ENCODE data around the gene DCLK1.

DCLK1 gene

DNA sequence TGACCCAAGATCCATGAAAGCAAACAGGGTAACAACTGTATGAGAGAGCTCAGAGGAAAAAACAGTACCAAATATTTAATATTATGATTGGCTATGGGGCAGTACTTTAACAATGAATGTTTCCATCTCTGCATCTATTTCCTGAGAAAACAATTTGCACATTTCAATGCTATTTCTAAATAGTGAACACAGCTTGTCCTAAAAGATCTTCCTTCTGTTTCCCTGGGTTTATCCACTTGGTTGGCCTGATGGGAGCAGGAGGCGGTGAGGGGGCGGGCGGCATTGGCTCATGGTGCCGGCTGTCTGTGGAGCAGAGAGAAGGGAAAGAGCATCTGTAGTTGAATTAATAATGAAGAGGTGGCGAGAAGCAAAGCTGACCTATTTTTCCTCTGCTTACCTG, 291.4 kb downstream of the DCLK1 start:
- Histone ChIP-seq H3K4me3 (replicated peaks; ENCODE audit: low read depth, low read length) (no peak overlapping the region), H3K36me3 (ENCODE audit: control insufficient read depth, insufficient read depth, low read length) (no peaks in the 10 kb centered on the region), H3K27me3 (replicated peaks; ENCODE audit: control insufficient read depth, insufficient read depth, low read length) (no peaks in the 10 kb centered on the region)
- no peak for DNase-seq (ENCODE audit: extremely low read depth, insufficient read length)
- TF ChIP-seq, protein P1, sequence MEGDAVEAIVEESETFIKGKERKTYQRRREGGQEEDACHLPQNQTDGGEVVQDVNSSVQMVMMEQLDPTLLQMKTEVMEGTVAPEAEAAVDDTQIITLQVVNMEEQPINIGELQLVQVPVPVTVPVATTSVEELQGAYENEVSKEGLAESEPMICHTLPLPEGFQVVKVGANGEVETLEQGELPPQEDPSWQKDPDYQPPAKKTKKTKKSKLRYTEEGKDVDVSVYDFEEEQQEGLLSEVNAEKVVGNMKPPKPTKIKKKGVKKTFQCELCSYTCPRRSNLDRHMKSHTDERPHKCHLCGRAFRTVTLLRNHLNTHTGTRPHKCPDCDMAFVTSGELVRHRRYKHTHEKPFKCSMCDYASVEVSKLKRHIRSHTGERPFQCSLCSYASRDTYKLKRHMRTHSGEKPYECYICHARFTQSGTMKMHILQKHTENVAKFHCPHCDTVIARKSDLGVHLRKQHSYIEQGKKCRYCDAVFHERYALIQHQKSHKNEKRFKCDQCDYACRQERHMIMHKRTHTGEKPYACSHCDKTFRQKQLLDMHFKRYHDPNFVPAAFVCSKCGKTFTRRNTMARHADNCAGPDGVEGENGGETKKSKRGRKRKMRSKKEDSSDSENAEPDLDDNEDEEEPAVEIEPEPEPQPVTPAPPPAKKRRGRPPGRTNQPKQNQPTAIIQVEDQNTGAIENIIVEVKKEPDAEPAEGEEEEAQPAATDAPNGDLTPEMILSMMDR (IDR thresholded peaks at IDR 0.05; ENCODE audit: insufficient read depth, low read length, poor library complexity, severe bottlenecking): no peak

- no peak overlapping the region for H3K4me3 ChIP-seq (replicated peaks; ENCODE audit: low read depth, low read length)
- TF ChIP-seq, protein P1 (IDR thresholded peaks at IDR 0.05; ENCODE audit: insufficient read depth, low read length, poor library complexity, severe bottlenecking): no peak
- no peak for DNase-seq (ENCODE audit: extremely low read depth, insufficient read length)
- no peaks in the 10 kb centered on the region for H3K27me3 ChIP-seq (replicated peaks; ENCODE audit: control insufficient read depth, insufficient read depth, low read length)
- no peaks in the 10 kb centered on the region for H3K36me3 ChIP-seq (ENCODE audit: control insufficient read depth, insufficient read depth, low read length)
Measured at GRCh38 chr13:35838356-35838755, 292.8 kb downstream of the DCLK1 start.

GRCh38 chr13:35836446-35836845, 294.7 kb downstream of the DCLK1 start:
- no peaks in the 10 kb centered on the region for H3K36me3 ChIP-seq (ENCODE audit: control insufficient read depth, insufficient read depth, low read length)
- no peaks in the 10 kb centered on the region for H3K27me3 ChIP-seq (replicated peaks; ENCODE audit: control insufficient read depth, insufficient read depth, low read length)
- TF ChIP-seq, protein P1 (IDR thresholded peaks at IDR 0.05; ENCODE audit: insufficient read depth, low read length, poor library complexity, severe bottlenecking): no peak
- no peak overlapping the region for H3K4me3 ChIP-seq (replicated peaks; ENCODE audit: low read depth, low read length)
- DNase-seq (ENCODE audit: extremely low read depth, insufficient read length): no peak

DNA sequence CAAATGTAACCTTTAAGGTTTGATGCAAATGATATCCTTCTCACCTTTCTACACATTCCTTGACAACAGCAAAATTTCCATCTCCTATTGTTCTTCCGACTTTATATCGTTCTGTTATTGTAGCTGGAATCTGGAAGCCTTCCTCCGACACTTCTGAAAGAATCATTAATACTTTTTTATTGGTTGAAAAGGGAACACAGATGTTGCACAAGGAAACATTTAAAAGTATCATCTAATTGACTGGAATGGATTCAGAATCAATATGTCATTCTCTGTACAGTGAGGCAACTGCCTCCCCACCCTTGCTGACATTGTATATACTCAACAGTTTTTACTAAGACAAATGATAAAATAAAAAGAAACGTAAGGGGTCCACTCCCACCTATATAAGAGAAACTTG, 295.2 kb downstream of the DCLK1 start:
- Histone ChIP-seq H3K4me3 (replicated peaks; ENCODE audit: low read depth, low read length) (no peak overlapping the region), H3K36me3 (ENCODE audit: control insufficient read depth, insufficient read depth, low read length) (no peaks in the 10 kb centered on the region), H3K27me3 (replicated peaks; ENCODE audit: control insufficient read depth, insufficient read depth, low read length) (no peaks in the 10 kb centered on the region)
- TF ChIP-seq, protein P1 (IDR thresholded peaks at IDR 0.05; ENCODE audit: insufficient read depth, low read length, poor library complexity, severe bottlenecking): no peak
- no peak for DNase-seq (ENCODE audit: extremely low read depth, insufficient read length)

- TF ChIP-seq, protein P1 (IDR thresholded peaks at IDR 0.05; ENCODE audit: insufficient read depth, low read length, poor library complexity, severe bottlenecking): no peak
- Histone ChIP-seq H3K36me3 (ENCODE audit: control insufficient read depth, insufficient read depth, low read length) (no peaks in the 10 kb centered on the region), H3K4me3 (replicated peaks; ENCODE audit: low read depth, low read length) (no peak overlapping the region), H3K27me3 (replicated peaks; ENCODE audit: control insufficient read depth, insufficient read depth, low read length) (no peaks in the 10 kb centered on the region)
- no peak for DNase-seq (ENCODE audit: extremely low read depth, insufficient read length)
Measured at GRCh38 chr13:35833608-35834275, 297.4 kb downstream of the DCLK1 start.

- DNase-seq (ENCODE audit: extremely low read depth, insufficient read length): no peak
- H3K36me3 ChIP-seq (ENCODE audit: control insufficient read depth, insufficient read depth, low read length): no peaks in the 10 kb centered on the region
- TF ChIP-seq, protein P1 (IDR thresholded peaks at IDR 0.05; ENCODE audit: insufficient read depth, low read length, poor library complexity, severe bottlenecking): no peak
- H3K4me3 ChIP-seq (replicated peaks; ENCODE audit: low read depth, low read length): no peak overlapping the region
- no peaks in the 10 kb centered on the region for H3K27me3 ChIP-seq (replicated peaks; ENCODE audit: control insufficient read depth, insufficient read depth, low read length)
Measured at GRCh38 chr13:35833031-35833430, 298.2 kb downstream of the DCLK1 start.

Data from GM06990 (cell line).